WTC11 (cell line): Measurements from ENCODE around the gene LIN28B.
"Not testable (repeated sequence)": the region's sequence is repeated elsewhere in the genome, so short reads cannot be mapped to it uniquely, and the experiment has no call there.

ENCODE experiments used
- JUN ChIP-seq: sonication (generic); formaldehyde crosslinking; IDR thresholded peaks from 2 replicates; pipeline ENCODE4 v1.8.0; 2023; ENCODE audit warnings: mild to moderate bottlenecking, missing genetic modification reagents
- TEAD4 ChIP-seq: sonication (generic); formaldehyde crosslinking; IDR thresholded peaks from 2 replicates; pipeline ENCODE4 v1.8.0; 2022; ENCODE audit warnings: mild to moderate bottlenecking, missing genetic modification reagents
- ZNF138 ChIP-seq: sonication (generic); formaldehyde crosslinking; conservative IDR thresholded peaks from 2 replicates; pipeline ENCODE4 v1.8.1; 2022; ENCODE audit warnings: mild to moderate bottlenecking, moderate library complexity, missing genetic modification reagents
- TF ChIP-seq, protein P1 (sequence below): fragments of 200-600 bp; IDR thresholded peaks from 2 replicates; pipeline ENCODE4 v1.8.0; 2022; ENCODE audit warnings: antibody characterized with exemption

DNA sequence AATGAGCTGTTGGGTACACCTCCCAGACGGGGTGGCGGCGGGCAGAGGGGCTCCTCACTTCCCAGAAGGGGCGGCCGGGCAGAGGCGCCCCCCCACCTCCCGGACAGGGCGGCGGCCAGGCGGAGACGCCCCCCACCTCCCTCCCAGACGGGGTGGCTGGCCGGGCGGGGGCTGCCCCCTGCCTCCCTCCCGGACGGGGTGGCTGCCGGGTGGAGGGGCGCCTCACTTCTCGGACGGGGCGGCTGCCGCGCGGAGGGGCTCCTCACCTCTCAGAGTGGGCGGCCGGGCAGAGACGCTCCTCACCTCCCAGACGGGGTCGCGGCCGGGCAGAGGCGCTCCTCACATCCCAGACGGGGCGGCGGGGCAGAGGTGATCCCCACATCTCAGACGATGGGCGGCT lies 34.2 kb downstream of the LIN28B start:
- TF ChIP-seq ZNF138 (CRISPR knock-in tag); JUN; TEAD4 (CRISPR knock-in tag): not testable (repeated sequence)
- TF ChIP-seq, protein P1, sequence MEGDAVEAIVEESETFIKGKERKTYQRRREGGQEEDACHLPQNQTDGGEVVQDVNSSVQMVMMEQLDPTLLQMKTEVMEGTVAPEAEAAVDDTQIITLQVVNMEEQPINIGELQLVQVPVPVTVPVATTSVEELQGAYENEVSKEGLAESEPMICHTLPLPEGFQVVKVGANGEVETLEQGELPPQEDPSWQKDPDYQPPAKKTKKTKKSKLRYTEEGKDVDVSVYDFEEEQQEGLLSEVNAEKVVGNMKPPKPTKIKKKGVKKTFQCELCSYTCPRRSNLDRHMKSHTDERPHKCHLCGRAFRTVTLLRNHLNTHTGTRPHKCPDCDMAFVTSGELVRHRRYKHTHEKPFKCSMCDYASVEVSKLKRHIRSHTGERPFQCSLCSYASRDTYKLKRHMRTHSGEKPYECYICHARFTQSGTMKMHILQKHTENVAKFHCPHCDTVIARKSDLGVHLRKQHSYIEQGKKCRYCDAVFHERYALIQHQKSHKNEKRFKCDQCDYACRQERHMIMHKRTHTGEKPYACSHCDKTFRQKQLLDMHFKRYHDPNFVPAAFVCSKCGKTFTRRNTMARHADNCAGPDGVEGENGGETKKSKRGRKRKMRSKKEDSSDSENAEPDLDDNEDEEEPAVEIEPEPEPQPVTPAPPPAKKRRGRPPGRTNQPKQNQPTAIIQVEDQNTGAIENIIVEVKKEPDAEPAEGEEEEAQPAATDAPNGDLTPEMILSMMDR = not testable (repeated sequence)
